T-helper 9 cell (primary cell): Measurements from ENCODE around the gene TTC4.

Experiments used
- DNase-seq: peaks from one replicate; pipeline ENCODE4 v3.0.0-alpha.2; 2020

Gene TTC4

GRCh38 chr1:54787604-54788003, 71.9 kb downstream of the TTC4 start:
- DNase-seq: no peak

GRCh38 chr1:54788459-54788858, 72.8 kb downstream of the TTC4 start:
- no peak for DNase-seq

GRCh38 chr1:54791880-54792522, 76.3 kb downstream of the TTC4 start:
- no peak for DNase-seq
